NCI-H1417 (cell line): ENCODE results near the gene CHN2.
A peak's percentile ranks its signal among the peaks of the same experiment; 100 is the strongest.
"Not testable (repeated sequence)": the region's sequence is repeated elsewhere in the genome, so short reads cannot be mapped to it uniquely, and the experiment has no call there.

ENCODE experiments used
- DNase-seq, 3 experiments: peaks; one replicate each; lab custom pipeline; 2025; lab: John Stamatoyannopoulos, UW

The CHN2 gene

GRCh38 chr7:29255906-29256692 lies 61.5 kb downstream of the CHN2 start:
- no peak for DNase-seq

- DNase-seq: no peak
Observed at GRCh38 chr7:29256693-29257002, 62.1 kb downstream of the CHN2 start.

DNA sequence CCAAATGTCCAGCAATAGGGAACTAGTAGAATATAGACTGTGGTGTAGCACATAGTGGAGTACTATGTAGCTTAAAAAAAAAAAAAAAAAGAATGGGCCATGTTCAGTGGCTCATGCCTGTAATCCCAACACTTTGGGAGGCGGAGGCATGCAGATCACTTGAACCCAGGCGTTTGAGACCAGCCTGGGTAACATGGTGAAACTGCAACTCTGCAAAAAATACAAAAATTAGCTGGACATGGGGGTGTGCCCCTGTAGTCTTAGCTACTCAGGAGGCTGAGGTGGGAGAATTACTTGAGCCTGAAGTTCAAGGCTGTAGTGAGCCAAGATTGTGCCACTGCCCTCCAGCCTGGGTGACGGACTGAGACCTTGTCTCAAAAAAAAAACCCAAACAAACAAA lies 64.4 kb downstream of the CHN2 start:
- no peak for DNase-seq

- DNase-seq: no peak
Observed at GRCh38 chr7:29262191-29262917, 67.8 kb downstream of the CHN2 start.

- DNase-seq: not testable (repeated sequence)
Observed at GRCh38 chr7:29263601-29264207, 69.1 kb downstream of the CHN2 start.

DNA sequence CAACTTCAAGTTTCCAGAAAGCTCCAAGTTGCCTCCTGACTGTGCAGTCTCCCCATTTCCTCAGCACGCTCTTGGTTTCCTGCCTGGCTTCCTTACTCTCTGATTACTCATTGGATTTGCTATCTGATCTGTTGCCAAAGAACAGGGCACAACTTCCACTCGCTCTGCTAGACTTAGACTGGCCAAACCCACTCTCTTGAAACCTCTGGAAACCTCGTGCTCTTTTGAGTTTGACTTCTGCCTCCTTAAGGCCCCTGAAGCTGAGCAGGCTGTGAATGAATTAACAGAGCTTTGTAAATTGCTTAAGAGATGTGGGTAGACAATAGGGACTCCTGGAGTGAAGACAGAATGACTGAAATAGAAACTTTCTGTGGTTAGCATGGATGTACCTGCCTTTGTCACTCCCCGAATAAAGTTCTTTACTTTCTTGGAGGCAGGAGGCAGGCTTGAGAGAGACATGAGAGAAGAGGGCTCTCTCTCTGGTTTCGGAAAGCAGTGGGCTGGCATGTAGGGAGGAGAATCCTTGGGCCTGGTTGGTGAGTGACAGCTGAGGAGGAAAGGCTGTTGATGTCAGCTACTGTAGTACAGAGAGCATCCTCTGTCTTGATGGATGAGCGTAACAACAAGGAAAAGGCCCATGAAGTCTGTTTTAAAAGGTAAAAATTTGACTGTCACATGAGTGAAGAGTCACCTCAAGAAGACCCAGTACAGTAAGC lies 70.8 kb downstream of the CHN2 start:
- DNase-seq: no peak

DNA sequence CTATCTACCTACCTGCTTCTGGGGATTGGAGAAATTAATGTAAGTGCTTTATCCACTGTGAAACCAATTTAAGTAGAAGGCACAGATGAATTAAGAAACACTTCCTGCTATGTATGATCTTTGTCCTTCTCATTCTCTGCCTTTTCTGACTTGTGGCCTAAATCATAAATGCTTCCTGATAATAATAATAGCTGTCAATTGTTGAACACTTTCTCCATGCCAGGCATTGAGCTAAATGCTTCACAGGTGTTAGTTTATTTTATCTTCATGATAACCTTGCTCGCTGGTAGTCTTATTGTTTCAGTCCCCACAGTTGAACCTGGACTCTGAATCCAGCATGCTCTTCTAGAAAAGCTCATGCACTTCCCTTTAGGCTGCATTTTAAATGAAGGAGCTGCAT lies 75.4 kb downstream of the CHN2 start:
- peak in 1 of 3 experiments; percentile 44 for DNase-seq

GRCh38 chr7:29270594-29271318 lies 76.2 kb downstream of the CHN2 start:
- no peak for DNase-seq

- DNase-seq: no peak
Observed at GRCh38 chr7:29271319-29271658, 76.7 kb downstream of the CHN2 start.

GRCh38 chr7:29272057-29272456 lies 77.5 kb downstream of the CHN2 start:
- DNase-seq: no peak

DNA sequence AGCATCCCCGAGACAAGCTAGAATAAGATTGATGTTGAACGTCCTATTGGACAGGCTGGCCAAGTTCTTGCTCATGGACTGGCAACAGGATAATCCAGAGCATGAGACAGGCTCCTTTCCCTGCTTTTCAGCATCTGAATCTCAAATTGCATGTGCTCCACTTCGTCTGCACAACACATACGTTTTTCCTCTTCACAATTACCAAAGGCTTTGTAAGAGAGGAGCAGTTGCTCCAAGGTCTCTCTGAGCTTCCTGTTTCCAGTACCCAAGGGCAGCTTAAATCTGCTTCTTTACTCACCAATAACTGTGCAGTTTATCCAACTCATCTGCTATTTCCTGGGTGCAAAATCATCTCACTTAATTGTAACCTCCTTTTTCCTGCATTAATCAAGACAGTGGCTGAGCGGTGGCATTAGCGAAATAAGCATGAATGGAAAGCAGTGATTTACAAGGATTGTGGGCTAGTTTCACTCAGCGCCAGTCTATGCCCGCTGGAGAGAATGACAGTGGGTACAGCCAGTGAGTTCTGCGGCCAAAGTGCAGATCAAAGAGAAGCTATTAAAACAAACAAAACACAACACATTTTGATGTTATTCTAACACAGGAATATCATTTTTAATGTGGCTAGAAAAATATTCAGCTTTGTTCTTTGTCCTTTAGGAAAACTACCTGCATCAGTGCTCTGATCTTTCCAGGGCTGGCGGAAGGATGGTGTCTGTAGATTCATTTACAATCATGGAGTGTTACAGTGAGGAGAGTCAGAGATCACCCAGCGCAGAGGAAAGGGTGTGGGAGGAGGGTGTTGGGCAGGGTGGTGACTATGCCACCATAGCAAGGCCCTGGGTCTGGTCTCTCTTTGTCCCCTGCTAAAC lies 79.8 kb downstream of the CHN2 start:
- peak in 2 of 3 experiments; percentile 68 to 70 for DNase-seq

GRCh38 chr7:29275018-29275318 lies 80.4 kb downstream of the CHN2 start:
- no peak for DNase-seq

- DNase-seq: no peak
Observed at GRCh38 chr7:29275493-29275892, 80.9 kb downstream of the CHN2 start.

GRCh38 chr7:29276199-29276598 lies 81.6 kb downstream of the CHN2 start:
- no peak for DNase-seq

- DNase-seq: no peak
Observed at GRCh38 chr7:29276806-29277205, 82.2 kb downstream of the CHN2 start.

- DNase-seq: no peak
Observed at GRCh38 chr7:29277436-29278215, 83.1 kb downstream of the CHN2 start.

- peak in 2 of 3 experiments; percentile 55 to 87 for DNase-seq
Observed at GRCh38 chr7:29278337-29279069, 83.9 kb downstream of the CHN2 start.

- DNase-seq: peak; percentile 81 to 93 (median 88)
Observed at GRCh38 chr7:29281782-29282541, 87.4 kb downstream of the CHN2 start.
